NT2/D1 (cell line): ENCODE measurements around the gene SMAD6.

Experiments used
- DNase-seq: peaks from one replicate; pipeline ENCODE4 v3.0.0-alpha.2; 2011; ENCODE audit warnings: low read depth, low spot score
- H3K27me3 ChIP-seq: 2 replicates; pipeline ENCODE4 v1.6.0; 2011; ENCODE audit warnings: mild to moderate bottlenecking; ENCODE audit not compliant: insufficient read length, insufficient read depth
- H3K36me3 ChIP-seq: 2 replicates; pipeline ENCODE4 v1.6.1; 2011; ENCODE audit warnings: mild to moderate bottlenecking, low read length, mixed read lengths; ENCODE audit not compliant: insufficient read depth, insufficient read length
- H3K4me1 ChIP-seq: 2 replicates; pipeline ENCODE4 v1.5.1; 2011; ENCODE audit not compliant: insufficient read depth, insufficient read length
- H3K4me3 ChIP-seq: 2 replicates; pipeline ENCODE4 v1.5.1; 2011; ENCODE audit warnings: low read depth; ENCODE audit not compliant: insufficient read length
- H3K9ac ChIP-seq: 2 replicates; pipeline ENCODE4 v1.6.0; 2011; ENCODE audit warnings: low read depth; ENCODE audit not compliant: insufficient read length
- H3K9me3 ChIP-seq: 2 replicates; pipeline ENCODE4 v1.5.1; 2011; ENCODE audit warnings: mild to moderate bottlenecking, low read length; ENCODE audit not compliant: insufficient read depth
- SUZ12 ChIP-seq: IDR thresholded peaks from 2 replicates; pipeline ENCODE4 v1.6.1; 2011; ENCODE audit not compliant: insufficient read length, insufficient read depth; ENCODE audit errors: extremely low read depth
- YY1 ChIP-seq: IDR thresholded peaks from 2 replicates; pipeline ENCODE4 v1.6.1; 2011; ENCODE audit not compliant: insufficient read length, insufficient read depth
- ZNF274 ChIP-seq: IDR thresholded peaks from 2 replicates; pipeline ENCODE4 v1.6.1; 2011; ENCODE audit warnings: mild to moderate bottlenecking, low read depth, low read length

The SMAD6 gene

DNA sequence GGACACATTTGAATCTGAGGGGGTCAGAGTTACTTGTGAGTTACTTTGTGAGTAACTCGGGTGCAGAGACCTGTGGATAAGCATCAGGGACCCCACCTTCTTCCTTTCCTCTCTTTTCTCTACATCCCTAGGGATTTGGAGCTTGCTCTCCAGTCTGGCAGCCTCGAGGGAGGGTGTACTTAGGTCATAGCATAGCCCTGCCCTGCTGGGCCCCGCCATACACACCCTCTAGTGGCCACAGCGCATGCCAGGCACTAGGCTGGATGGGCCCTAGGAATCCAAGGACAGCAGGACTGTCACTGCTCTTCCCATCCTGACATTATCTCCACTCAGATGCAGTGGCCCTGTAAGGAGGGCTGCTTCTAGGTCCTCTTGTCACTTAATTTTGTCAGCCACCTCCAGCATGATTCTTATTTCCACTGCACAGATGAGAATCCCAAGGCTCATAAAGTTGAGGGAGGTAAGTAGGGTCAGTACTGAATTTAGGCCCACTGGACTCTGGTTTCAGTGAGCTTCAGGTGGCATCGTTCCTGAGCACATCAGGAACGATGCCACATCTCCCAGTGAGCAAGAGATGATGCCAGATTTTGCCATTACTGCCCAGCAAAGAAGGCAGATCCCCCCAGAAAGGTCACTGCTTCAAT, 3.6 kb upstream of the SMAD6 start:
- Histone ChIP-seq H3K36me3 (no peaks in the 10 kb centered on the region), H3K4me3 (no peak overlapping the region), H3K27me3 (peaks cover 11% of the 10 kb centered on the region), H3K4me1 (peaks cover 3% of the 10 kb centered on the region), H3K9ac (no peak overlapping the region), H3K9me3 (no peaks in the 10 kb centered on the region)
- TF ChIP-seq YY1: peak; percentile 20
- TF ChIP-seq ZNF274: no peak
- TF ChIP-seq SUZ12: no peak
- peak; percentile 77 for DNase-seq

DNA sequence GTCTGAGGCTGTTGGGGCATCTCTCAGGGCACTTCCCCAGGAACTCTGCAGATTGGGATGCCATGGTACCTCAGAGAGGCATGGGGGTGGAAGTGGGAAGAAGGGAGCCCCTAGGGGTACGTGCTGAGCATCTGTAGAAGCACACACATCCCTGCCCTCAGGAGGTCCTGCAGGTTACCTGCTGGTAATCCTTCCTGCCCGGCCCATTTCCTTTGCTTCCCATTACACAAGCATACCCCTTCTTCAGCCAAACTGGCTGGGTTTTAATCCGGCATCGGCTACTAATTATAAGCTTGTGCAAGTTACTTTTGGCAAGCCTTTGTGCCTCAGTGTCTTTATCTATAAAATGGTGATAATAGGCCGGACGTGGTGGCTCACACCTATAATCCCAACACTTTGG, 3.1 kb upstream of the SMAD6 start:
- peaks cover 11% of the 10 kb centered on the region for H3K27me3 ChIP-seq
- peaks cover 3% of the 10 kb centered on the region for H3K4me1 ChIP-seq
- no peaks in the 10 kb centered on the region for H3K9me3 ChIP-seq
- H3K4me3 ChIP-seq: no peak overlapping the region
- DNase-seq: no peak
- TF ChIP-seq SUZ12 (no peak), YY1 (no peak), ZNF274 (no peak)
- peaks cover 2% of the 10 kb centered on the region for H3K36me3 ChIP-seq
- H3K9ac ChIP-seq: no peak overlapping the region

DNA sequence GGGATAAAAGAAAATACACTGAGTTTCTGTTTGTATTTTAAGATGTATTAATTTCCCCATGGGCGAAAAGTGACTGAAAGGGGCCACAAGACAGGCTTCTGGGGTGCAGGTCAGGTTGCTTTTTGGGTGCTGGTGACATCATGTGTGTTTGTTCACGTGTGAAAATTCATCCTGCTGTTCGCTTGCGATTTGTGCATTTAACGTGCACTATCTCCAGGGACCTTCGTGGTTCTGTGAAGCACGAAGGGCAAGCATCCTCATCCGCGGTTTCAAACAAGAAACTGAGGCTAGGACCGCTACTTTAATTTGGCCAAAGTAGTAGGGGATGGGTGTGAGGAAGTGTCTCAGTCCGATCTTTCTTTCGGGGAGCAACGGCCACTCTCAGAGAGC, 1.6 kb upstream of the SMAD6 start:
- peaks cover 16% of the 10 kb centered on the region for H3K36me3 ChIP-seq
- no peak for DNase-seq
- peaks cover 11% of the 10 kb centered on the region for H3K27me3 ChIP-seq
- TF ChIP-seq SUZ12 (no peak), YY1 (no peak), ZNF274 (no peak)
- H3K9me3 ChIP-seq: no peaks in the 10 kb centered on the region
- H3K4me3 ChIP-seq: peak overlapping the region; percentile 68
- H3K9ac ChIP-seq: peak overlapping the region; percentile 73
- H3K4me1 ChIP-seq: peaks cover 7% of the 10 kb centered on the region

DNA sequence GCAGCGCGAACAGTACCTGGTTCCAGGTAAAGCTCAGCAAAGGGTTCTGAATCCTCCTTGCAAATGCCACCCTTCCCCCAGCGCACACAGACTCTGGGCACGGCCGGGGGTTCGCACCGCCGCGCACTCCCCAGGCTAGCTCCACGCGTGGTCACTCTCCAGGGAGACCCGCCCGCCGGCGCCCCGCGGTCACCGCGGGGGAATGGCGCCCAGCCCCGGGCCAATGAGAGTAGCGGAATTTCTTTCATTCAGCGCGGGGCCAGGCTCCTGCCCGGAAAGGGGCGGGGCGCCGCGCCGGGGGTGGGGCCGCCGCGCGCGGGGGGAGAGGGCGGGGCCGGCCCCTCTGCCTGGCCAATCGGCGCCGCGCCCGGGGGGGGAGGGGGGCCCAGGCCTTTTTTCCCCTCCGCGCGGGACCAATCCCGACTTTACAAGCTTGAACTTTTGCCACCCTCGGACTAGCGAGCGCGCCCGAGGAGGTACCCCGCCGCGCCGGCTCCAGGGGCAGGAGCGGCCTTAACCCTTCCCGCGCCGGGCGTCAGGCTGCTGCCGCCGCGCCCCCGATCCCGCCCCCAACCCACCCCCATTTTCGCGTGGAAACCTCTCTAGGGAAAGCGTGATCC, 1.1 kb upstream of the SMAD6 start:
- TF ChIP-seq SUZ12: no peak
- Histone ChIP-seq H3K9me3 (no peaks in the 10 kb centered on the region), H3K9ac (peak overlapping the region; percentile 85), H3K36me3 (peaks cover 21% of the 10 kb centered on the region), H3K4me1 (peaks cover 11% of the 10 kb centered on the region), H3K27me3 (peaks cover 11% of the 10 kb centered on the region), H3K4me3 (peak overlapping the region; percentile 72)
- peak; percentile 86 for DNase-seq

DNA sequence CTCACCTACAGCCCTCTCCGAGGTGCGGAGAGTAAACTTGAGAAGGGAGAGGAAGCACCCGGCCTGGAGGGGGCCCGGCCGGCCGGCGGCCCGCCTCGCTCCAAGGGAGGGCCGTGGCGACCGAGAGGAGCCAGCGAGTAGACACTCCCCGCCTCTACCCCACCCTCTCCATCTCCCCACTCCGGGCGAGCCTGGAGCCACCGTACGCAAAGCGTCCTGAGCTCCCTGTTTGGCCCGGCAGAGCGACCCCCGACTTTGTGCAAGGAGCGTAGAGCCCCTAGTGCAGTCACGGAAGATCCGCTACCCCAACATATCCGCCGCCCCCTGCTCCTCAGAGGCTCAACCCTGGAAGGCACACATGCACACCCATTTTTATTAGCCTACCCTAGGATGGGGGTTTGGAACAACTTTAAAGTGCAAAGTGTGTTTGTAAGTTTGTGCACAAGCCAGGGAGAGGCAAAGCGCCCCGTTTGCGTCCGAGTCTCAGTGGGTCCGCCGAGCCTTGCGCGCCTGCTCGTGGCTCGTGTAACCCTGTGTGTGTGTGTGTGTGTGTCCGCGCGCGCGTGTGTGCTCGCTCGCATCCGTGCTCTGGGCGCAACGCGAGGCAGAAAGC, 508 bp upstream of the SMAD6 start:
- Histone ChIP-seq H3K36me3 (peaks cover 27% of the 10 kb centered on the region), H3K9me3 (no peaks in the 10 kb centered on the region), H3K27me3 (peaks cover 11% of the 10 kb centered on the region), H3K4me1 (peaks cover 16% of the 10 kb centered on the region), H3K4me3 (peak overlapping the region; percentile 72), H3K9ac (peak overlapping the region; percentile 85)
- no peak for DNase-seq
- TF ChIP-seq YY1: no peak
- no peak for TF ChIP-seq SUZ12
- TF ChIP-seq ZNF274: no peak

DNA sequence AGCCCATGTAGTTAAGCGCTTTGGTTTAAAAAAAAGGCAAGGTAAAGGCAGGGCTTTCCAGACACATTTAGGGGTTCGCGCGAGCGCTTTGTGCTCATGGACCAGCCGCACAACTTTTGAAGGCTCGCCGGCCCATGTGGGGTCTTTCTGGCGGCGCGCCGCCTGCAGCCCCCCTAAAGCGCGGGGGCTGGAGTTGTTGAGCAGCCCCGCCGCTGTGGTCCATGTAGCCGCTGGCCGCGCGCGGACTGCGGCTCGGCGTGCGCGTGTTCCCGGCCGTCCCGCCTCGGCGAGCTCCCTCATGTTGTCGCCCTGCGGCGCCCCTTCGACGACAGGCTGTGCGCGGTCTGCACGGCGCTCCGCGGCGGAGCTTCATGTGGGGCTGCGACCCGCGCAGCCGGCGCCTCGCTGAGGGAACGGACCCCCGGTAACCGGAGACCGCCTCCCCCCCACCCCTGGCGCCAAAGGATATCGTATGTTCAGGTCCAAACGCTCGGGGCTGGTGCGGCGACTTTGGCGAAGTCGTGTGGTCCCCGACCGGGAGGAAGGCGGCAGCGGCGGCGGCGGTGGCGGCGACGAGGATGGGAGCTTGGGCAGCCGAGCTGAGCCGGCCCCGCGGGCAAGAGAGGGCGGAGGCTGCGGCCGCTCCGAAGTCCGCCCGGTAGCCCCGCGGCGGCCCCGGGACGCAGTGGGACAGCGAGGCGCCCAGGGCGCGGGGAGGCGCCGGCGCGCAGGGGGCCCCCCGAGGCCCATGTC, 927 bp downstream of the SMAD6 start:
- Histone ChIP-seq H3K9me3 (no peaks in the 10 kb centered on the region), H3K4me3 (peak overlapping the region; percentile 82), H3K9ac (peak overlapping the region; percentile 95), H3K4me1 (peaks cover 20% of the 10 kb centered on the region), H3K36me3 (peaks cover 29% of the 10 kb centered on the region), H3K27me3 (peaks cover 9% of the 10 kb centered on the region)
- no peak for DNase-seq
- no peak for TF ChIP-seq ZNF274
- no peak for TF ChIP-seq SUZ12
- no peak for TF ChIP-seq YY1

DNA sequence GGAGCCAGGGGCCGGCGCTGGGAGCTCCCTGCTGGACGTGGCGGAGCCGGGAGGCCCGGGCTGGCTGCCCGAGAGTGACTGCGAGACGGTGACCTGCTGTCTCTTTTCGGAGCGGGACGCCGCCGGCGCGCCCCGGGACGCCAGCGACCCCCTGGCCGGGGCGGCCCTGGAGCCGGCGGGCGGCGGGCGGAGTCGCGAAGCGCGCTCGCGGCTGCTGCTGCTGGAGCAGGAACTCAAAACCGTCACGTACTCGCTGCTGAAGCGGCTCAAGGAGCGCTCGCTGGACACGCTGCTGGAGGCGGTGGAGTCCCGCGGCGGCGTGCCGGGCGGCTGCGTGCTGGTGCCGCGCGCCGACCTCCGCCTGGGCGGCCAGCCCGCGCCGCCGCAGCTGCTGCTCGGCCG, 1.5 kb downstream of the SMAD6 start:
- no peak for TF ChIP-seq SUZ12
- TF ChIP-seq YY1: no peak
- no peak for TF ChIP-seq ZNF274
- Histone ChIP-seq H3K36me3 (peaks cover 34% of the 10 kb centered on the region), H3K4me1 (peaks cover 19% of the 10 kb centered on the region), H3K4me3 (peak overlapping the region; percentile 82), H3K9me3 (no peaks in the 10 kb centered on the region), H3K27me3 (peaks cover 9% of the 10 kb centered on the region), H3K9ac (peak overlapping the region; percentile 95)
- DNase-seq: no peak
